Kidney (tissue), 14 donors: ENCODE results near the gene MARCHF10. TPM values are rescaled to one million over a fixed set of nuclear protein-coding genes. Genes with fewer than 3 reads are reported as not detected.

Experiments
- DNase-seq, 5 donors: peaks; one replicate each; pipeline ENCODE4 v3.0.0-alpha.2; 2013 to 2020
- FAIRE-seq: peaks from 2 replicates; lab custom pipeline; 2012; peaks lifted over from hg19 to GRCh38; lab: Jason Lieb, UNC
- H3K27ac ChIP-seq, 2 donors: one replicate each; pipeline ENCODE4 v1.7.0; 2013; ENCODE audit warnings: low read depth in 2 of 2, low read length in 2 of 2, inconsistent platforms in 1 of 2
- H3K27me3 ChIP-seq: one replicate; pipeline ENCODE4 v1.7.1; 2013; ENCODE audit warnings: low read length, inconsistent platforms; ENCODE audit not compliant: control insufficient read depth, insufficient read depth
- H3K36me3 ChIP-seq, 3 donors: one replicate each; pipeline versions ENCODE4 v1.7.0 to v1.7.1; 2013; ENCODE audit warnings: low read length in 3 of 3, control low read depth in 1 of 3, inconsistent platforms in 1 of 3; ENCODE audit not compliant: insufficient read depth in 3 of 3, control insufficient read depth in 2 of 3
- H3K4me1 ChIP-seq, 3 donors: one replicate each; pipeline versions ENCODE4 v1.7.0 to v1.7.1; 2013; ENCODE audit warnings: low read length in 3 of 3, inconsistent platforms in 1 of 3, low read depth in 1 of 3; ENCODE audit not compliant: control insufficient read depth in 2 of 3, insufficient read depth in 2 of 3
- H3K4me3 ChIP-seq, 3 donors: one replicate each; pipeline versions ENCODE4 v1.7.0 to v1.8.1; 2013; ENCODE audit warnings: low read length in 3 of 3, control low read depth in 1 of 3, inconsistent platforms in 1 of 3
- H3K9ac ChIP-seq, 3 donors: one replicate each; pipeline versions ENCODE4 v1.7.0 to v1.7.1; 2013; ENCODE audit warnings: low read length in 3 of 3, control low read depth in 1 of 3, inconsistent platforms in 1 of 3
- H3K9me3 ChIP-seq, 3 donors: one replicate each; pipeline versions ENCODE4 v1.7.0 to v1.7.1; 2013; ENCODE audit warnings: low read length in 3 of 3, control low read depth in 1 of 3, inconsistent platforms in 1 of 3; ENCODE audit not compliant: control insufficient read depth in 2 of 3, insufficient read depth in 1 of 3
- intact Hi-C: fragments of 100-400 bp; cut with DNase I; formaldehyde crosslinking; loops from one replicate; pipeline ENCODE4 v1.11.1; 2022
- polyA plus RNA-seq: library from polyadenylated mRNA; stranded (reverse); fragments of 350-450 nt; fragmentation: Illumina TruSeq; extraction: RNeasy Lipid Tissue Mini Kit (QIAGEN cat#74804); gene quantifications from one replicate; pipeline ENCODE4 v1.2.3, GENCODE V29; 2014; ENCODE audit warnings: low read depth, low replicate concordance; ENCODE audit not compliant: insufficient read depth
- total RNA-seq: library from RNA; stranded (reverse); fragmentation: NEBNext Ultra II Directional; extraction: Animal tissue kit (Norgen Biotek cat#: 25700); gene quantifications from one replicate; pipeline ENCODE4 v1.2.1, GENCODE V29; 2021
- TF ChIP-seq, protein P1 (sequence below): IDR thresholded peaks from 3 replicates; pipeline ENCODE4 v1.5.1; 2012; ENCODE audit warnings: mild to moderate bottlenecking, moderate library complexity, borderline replicate concordance; ENCODE audit not compliant: insufficient read depth; ENCODE audit errors: extremely low read depth
- donor health status: control.
- donor health status: control.
- donor health status: control.
- donor health status: control.
- donor health status: control.
- donor health status: DM: yes; HTN: yes; CAD: no.
- donor health status: Normal renal cell carcinoma (clear cell type).

The MARCHF10 gene
- total and polyA plus RNA-seq, 2 donors from 2014 or later, result 0.66 to 6.3 TPM

DNA sequence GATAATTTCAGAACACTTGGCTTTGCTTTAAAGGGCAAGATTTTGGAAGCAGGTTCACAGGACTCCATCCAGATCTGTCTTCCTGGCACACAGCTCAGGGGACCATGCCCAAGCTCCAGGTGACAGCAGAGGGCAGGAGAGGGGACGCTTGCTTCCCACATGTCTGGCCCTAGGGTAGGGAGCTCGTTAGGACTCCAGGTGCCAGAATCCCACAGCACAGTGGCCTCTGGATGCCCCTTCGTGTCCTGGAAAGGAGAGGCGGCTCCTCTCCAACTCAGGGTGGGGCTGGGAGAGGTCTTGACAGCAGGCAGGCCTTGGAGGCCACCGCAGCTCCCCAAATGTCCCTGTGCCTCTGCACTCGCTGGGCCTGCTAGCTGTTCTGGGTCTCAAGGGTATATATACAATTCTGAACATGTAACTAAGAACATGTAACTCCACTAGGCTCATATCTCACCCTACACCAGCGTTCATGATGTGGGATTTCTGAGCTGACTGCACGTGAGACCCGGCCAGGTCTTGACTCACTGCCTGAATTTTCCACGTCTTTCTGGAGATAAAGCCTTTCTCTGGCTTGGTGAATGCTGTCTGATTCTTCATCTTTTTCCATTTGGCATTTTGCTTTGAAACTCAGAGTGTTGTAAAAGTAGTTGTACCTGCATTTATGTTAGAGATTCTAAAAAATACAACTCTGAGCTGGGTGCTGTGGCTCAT, 52.8 kb downstream of the MARCHF10 start:
- TF ChIP-seq, protein P1, sequence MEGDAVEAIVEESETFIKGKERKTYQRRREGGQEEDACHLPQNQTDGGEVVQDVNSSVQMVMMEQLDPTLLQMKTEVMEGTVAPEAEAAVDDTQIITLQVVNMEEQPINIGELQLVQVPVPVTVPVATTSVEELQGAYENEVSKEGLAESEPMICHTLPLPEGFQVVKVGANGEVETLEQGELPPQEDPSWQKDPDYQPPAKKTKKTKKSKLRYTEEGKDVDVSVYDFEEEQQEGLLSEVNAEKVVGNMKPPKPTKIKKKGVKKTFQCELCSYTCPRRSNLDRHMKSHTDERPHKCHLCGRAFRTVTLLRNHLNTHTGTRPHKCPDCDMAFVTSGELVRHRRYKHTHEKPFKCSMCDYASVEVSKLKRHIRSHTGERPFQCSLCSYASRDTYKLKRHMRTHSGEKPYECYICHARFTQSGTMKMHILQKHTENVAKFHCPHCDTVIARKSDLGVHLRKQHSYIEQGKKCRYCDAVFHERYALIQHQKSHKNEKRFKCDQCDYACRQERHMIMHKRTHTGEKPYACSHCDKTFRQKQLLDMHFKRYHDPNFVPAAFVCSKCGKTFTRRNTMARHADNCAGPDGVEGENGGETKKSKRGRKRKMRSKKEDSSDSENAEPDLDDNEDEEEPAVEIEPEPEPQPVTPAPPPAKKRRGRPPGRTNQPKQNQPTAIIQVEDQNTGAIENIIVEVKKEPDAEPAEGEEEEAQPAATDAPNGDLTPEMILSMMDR, result no peak
- H3K9me3 ChIP-seq, result no peaks in the 10 kb centered on the region
- H3K9ac ChIP-seq, result no peak overlapping the region
- no peak overlapping the region for H3K27ac ChIP-seq
- FAIRE-seq, result no peak
- H3K4me1 ChIP-seq, result peaks cover 0 to 4% (median 4%) of the 10 kb centered on the region in 3 donors
- intact Hi-C loops, result no loop called here
- H3K27me3 ChIP-seq, result no peaks in the 10 kb centered on the region
- no peak for DNase-seq
- H3K36me3 ChIP-seq, result no peaks in the 10 kb centered on the region
- no peak overlapping the region for H3K4me3 ChIP-seq

- Histone ChIP-seq H3K27ac (no peak overlapping the region), H3K4me1 (peaks cover 0 to 4% (median 0%) of the 10 kb centered on the region in 3 donors), H3K27me3 (no peaks in the 10 kb centered on the region), H3K9me3 (no peaks in the 10 kb centered on the region), H3K36me3 (no peaks in the 10 kb centered on the region), H3K9ac (no peak overlapping the region), H3K4me3 (no peak overlapping the region)
- TF ChIP-seq, protein P1, result no peak
- FAIRE-seq (no peak), DNase-seq (no peak)
- intact Hi-C loops, result no loop called here
Observed at GRCh38 chr17:62754631-62755030, 53.5 kb downstream of the MARCHF10 start.

DNA sequence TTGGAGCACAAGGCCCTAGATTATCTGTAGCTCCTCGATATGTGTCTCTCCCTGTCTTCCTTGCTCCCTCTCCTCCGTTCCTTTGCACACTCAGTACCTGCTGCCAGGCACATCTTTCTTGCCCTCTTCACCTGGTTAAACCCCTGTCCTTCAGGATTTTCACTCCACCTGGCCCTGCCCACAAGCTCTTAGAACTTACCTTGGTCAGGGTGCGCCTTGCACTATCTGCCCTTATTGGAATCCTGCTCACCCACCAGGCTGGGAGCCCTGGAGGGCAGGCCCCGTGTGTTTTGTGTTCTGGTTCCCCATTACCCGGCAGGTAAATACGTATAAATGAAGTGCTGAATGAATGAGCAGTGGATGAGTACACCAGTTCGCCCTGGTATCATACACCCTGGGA, 54.6 kb downstream of the MARCHF10 start:
- Histone ChIP-seq H3K27ac (no peak overlapping the region), H3K27me3 (no peaks in the 10 kb centered on the region), H3K9me3 (no peaks in the 10 kb centered on the region), H3K4me3 (no peak overlapping the region), H3K36me3 (no peaks in the 10 kb centered on the region), H3K9ac (no peak overlapping the region), H3K4me1 (peaks cover 0 to 4% (median 0%) of the 10 kb centered on the region in 3 donors)
- no peak for FAIRE-seq
- TF ChIP-seq, protein P1, result no peak
- no peak for DNase-seq
- intact Hi-C loops, result no loop called here
